SK-MEL-5 (cell line): ENCODE results near the gene TBCC. TPM values are rescaled to one million over a fixed set of nuclear protein-coding genes. Genes with fewer than 3 reads are reported as not detected.
"Not testable (repeated sequence)": the region's sequence is repeated elsewhere in the genome, so short reads cannot be mapped to it uniquely, and the experiment has no call there.

Experiments
- DNase-seq: peaks from one replicate; pipeline ENCODE4 v3.0.0-alpha.2; 2016; ENCODE audit warnings: low read depth, low spot score
- in situ Hi-C: cut with HindIII; loops from 2 replicates; pipeline ENCODE4 v1.10.0; 2016; ENCODE audit warnings: low sequenced_read_pairs, high pct_unique_total_duplicates, low pct_unique_long_range_greater_than_20kb
- total RNA-seq: library from RNA; depleted of rRNA; stranded (reverse); fragments of >200 nt; shearing (Covaris generic); gene quantifications from 2 replicates; pipeline ENCODE4 v1.2.3, GENCODE V29; 2014

The TBCC gene
- total RNA-seq, 1 experiment from 2014 or later: 37.9 TPM

DNA sequence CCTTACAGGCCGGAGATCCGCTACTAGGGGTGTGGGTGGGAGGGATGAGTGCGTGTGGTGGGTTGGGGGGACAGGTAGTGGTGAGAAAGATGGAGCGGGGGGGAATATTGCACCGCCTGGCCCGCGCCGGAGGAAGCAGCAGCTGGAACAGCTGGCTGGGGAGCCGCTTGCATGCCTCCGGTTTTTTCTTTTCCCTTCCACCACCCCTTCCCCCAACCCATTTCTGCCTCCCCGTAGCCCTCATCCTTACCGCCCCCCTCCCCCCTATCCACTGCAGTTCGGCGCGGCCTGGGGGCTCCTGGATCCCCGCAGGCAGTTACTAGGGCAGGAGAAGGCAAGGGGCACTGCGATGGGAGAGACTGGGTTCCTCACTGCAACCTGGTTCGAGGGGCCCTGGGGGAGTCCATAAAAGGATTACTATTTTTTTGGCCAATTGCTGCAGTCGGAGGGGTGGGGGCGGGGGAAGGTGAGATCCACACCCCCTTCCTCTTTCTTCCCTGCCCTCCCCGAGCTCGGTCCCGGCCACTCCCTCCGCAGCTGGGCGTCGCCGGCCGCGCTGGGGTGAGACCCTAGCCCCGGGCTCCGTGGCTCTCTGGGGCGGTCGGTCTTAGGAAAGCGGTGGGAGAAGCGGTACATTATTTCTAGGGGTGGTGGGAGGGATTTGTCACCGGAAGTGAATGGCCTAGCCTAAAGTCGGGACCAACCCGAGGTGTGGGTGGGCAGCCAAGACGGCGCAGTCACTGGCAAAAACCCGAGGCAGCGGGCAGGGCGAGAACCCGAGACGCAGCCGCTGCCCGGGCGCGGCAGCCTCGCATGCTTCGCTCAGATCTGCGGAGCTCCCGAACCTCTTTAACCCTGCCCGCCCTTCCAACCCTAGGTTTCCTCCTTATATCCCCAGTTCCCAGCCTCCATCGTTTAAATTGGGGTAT lies 824 bp upstream of the TBCC start:
- DNase-seq: peak; percentile 93
- in situ Hi-C loops: no loop called here

DNA sequence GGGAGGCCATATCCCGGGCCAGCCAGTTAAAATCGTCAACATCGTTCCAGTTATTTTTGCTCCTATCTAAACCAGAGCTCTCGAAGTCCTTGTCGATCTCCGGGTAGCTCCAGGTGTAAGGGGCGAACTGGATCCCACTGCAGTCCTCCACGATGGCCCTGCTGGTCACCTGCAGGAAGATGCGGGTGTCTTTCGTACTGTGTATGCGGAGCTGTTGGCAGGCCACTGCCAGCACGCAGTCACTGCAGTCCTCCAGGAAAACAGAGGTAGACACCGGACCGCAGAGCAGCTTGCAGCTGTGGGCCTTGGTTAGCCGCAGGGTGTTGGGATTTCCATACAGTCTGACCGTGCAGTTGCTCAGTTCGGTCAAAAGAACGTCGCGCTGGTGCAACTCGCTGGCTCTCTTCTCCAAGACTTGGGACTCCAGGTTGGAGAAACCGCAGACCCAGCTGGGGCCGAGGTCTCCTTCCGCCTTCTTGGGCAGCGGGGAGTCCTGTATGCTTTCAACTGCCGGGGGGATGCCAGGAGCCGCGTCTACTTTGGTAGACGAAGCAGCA lies 742 bp downstream of the TBCC start:
- in situ Hi-C loops: no loop called here
- DNase-seq: no peak

DNA sequence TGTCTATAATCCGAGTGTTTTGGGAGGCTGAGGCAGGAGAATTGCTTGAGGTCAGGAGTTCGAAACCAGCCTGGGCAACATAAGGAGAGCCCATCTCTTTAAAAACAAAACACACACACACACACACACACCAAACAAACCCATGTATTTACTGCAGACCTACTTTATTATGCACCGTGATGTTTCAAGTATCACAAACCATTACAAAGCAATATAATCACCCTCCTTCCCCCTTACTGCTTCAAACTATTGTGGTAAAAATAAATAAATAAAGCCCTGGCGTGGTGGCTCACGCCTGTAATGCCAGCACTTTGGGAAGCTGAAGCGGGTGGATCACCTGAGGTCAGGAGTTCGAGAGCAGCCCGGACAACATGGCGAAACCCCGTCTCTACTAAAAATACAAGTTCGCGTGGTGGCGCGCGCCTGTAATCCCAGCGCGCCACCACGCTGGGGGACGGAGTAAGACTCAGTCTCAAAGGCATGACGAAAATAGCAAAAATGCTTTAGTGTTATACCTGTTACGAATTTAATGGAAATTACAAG lies 1.5 kb downstream of the TBCC start:
- in situ Hi-C loops: no loop called here
- DNase-seq: no peak

DNA sequence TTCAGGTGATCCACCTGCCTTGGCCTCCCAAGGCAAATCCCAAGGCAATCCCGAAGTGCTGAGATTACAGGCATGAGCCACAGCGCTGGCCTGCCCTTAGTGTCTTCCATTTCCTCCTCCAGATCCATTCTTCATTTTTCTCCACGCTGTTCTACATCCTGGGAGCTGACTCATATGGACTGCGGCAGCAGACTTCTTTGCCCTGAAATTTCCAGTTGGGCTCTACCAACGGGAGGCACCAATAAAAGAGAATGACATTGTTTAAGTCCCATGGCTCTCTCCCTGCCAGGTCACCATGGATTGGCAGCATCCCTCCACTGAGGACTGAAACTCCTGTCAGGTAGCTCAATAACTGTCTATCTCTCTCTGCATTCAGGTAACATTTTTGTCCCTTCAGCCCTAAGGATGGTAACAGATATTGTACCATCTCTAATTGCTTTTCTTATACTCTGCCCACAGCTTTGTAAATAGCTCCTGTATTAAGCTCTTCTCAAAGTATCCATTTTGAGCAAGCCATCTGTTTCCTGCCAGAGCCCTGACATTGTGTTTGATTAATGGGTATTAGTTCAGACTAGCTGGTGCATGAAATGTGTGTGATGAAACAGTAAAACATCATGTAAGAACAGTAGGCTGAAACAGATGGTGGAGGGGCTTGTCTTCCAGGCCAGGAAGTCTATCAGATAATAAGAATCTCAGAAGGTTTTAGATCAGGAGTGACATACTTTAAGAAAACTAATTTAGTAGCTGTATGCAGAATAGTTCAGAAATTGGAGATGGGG lies 3.6 kb downstream of the TBCC start:
- DNase-seq: no peak
- in situ Hi-C loops: no loop called here

DNA sequence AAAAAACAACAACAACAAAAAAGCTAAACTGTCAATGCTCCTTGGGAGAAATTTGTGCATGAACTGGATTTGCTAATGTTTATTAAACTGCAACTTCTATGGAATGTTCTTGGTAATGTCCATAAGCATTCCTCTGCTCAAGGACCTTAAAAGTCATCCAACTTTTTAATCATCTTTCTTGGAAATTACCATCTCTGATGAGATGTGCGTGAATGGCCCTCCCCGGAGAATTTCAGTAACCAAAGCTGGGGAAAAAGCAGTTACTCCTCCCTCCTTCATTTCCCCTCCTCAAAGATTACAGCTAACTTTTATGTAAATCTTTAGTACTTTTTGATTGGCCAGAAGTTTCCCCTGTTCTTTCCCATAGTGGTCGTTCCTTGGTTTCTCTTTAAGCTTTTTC lies 5.2 kb downstream of the TBCC start:
- no peak for DNase-seq
- in situ Hi-C loops: no loop called here

DNA sequence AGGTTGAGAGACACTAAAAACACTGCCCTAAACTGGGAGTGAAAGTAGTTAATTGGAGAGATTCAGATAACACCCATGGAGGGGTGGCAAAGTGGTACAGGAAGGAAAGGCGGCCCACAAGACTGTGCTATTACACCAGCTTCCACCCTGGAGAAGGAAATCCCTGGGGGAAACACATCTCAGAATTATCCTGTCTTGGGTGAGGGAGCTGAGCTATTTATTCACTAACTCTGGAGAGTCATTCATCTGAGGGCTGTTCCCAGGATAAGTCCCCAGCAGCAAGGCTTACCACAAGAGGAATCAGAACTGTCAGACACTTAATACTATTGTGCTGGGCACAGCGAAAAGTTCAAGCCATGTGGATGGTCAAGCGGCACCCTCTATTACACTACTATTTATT lies 9.9 kb downstream of the TBCC start:
- DNase-seq: peak; percentile 21
- in situ Hi-C loops: no loop called here

DNA sequence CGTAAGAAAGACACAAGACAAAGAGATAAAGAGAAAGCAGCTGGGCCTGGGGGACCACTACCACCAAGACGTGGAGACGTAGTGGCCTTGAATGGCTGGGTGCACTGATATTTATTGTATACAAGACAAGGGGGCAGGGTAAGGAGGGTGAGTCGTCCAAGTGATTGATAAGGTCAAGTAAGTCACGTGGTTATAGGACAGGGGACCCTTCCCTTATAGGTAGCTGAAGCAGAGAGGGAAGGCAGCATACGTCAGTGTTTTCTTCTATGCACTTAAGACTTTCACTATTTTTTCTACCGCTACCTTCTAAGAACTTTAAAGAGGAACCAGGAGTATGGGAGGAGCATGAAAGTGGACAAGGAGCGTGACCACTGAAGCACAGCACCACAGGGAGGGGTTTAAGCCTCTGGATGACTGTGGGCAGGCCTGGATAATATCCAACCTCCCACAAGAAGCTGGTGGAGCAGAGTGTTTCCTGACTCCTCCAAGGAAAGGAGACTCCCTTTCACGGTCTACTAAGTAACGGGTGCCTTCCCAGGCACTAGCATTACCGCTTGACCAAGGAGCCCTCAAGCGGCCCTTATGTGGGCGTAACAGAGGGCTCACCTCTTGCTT lies 11.9 kb downstream of the TBCC start:
- in situ Hi-C loops, DNase-seq: not testable (repeated sequence)

DNA sequence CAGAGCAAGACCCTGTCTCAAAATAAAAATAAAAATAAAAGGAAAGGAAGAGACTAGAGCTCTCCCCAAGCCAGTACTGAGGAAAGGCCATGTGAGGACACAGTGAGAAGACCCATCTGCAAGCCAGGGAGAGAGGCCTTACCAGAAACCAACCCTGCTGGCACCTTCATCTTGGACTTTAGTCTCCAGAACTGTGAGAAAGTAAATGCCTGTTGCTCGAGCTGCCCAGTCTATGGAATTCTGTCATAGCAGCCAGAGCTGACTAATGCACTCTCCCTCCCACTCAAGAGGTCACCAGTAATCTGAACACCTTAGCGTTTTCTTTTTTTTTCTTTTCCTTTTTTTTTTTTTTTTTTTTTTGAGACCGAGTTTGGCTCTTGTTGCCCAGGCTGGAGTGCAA lies 16.2 kb downstream of the TBCC start:
- DNase-seq: no peak
- in situ Hi-C loops: no loop called here

DNA sequence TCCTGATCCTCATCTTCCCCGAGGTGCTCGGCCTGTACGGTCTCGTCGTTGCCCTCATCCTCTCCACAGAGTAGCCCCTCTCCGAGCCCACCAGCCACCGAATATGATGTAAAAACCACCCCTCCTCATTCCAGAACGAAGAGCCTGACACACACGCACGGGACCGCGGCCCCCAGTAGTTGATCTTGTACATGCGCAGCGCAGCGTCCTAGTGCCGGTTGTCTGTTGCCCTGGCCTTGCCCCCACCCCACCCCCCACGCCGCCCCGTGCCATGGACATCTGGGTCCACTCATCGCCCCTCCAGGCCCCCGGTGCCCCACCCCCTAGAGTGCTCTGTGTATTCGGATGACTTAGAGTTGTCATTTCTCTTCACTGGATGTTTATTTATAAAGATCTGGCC lies 18.3 kb downstream of the TBCC start:
- no peak for DNase-seq
- in situ Hi-C loops: no loop called here

DNA sequence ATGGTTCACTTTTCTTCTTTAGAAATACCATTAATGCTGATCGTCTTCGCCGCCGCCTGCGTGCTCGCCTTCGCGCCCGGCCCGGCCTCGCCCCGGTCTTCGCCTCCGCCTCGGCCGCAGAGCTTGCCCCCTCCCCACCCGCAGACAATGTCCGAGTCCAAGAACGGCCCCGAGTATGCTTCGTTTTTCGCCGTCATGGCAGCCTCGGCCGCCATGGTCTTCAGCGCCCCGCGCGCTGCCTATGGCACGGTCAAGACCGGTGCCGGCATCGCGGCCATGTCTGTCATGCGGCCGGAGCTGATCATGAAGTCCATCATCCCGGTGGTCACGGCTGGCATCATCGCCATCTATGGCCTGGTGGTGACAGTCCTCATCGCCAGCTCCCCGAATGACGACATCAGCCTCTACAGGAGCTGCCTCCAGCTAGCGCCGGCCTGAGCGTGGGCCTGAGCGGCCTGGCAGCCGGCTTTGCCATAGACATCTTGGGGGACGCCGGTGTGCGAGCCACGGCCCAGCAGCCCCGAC lies 18.8 kb downstream of the TBCC start:
- DNase-seq: no peak
- in situ Hi-C loops: no loop called here

DNA sequence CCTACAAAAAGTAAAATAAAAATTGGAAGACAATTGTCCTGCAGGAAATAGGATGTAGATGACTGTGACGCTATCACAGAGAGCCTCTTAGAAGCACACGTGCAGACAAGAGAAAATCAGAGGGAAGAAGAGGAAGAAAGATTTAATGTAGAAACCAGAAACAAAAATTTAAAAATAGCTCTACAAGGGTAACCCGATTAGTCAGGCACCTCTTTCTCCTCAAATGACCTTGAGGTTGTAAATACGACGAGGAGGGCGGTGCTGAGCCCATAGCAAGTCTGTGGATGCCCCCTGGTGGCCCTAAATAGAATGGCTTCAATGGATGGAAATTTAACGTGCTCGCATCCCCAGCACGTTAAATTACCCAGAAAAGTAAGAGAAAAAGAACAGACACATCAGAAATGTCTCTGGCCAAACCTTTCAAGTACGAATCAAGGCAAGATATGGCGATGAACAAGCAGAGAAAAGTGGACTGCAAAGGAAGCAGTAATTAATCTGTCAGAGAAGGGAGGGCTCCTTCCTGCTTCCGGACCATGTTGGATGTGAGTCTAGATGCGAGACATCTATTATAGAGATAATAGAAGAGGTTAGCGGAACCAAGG lies 19.3 kb downstream of the TBCC start:
- peak; percentile 84 for DNase-seq
- in situ Hi-C loops: no loop called here

DNA sequence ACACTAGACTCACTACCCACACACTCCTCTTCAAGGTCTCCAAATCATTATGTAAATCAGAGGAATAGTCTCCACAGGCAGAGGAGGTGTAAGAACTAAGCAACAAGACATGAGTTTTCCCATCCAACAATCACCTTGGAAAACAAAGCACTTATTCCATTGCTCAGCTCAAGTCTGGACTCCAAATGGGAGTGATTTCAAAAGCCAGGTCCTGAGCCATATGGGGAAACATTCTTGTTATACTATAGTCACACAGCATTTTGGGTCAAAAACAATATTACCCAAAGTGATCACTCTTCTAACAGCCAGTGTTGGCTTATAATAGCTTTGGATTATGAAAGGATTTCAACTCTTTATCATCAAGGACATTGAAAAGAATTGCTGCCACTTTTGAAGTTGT lies 19.9 kb downstream of the TBCC start:
- in situ Hi-C loops: no loop called here
- no peak for DNase-seq

DNA sequence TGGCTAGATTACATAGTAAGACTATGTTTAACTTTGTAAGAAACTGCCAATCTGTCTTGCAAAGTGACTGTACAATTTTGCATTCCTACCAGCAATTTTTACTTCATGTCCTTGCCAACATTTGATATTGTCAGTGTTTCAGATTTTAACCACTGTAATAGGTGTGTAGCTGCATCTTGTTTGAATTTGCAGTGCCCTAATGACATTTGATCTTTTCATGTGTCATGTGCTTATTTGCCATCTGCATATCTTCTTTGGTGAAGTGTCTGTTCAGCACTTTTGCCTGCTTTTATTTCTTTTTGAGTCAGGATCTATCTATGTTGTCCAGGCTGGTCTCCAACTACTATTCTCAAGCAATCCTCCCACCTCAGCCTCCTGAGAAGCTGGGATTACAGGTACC lies 21.1 kb downstream of the TBCC start:
- in situ Hi-C loops: no loop called here
- no peak for DNase-seq

DNA sequence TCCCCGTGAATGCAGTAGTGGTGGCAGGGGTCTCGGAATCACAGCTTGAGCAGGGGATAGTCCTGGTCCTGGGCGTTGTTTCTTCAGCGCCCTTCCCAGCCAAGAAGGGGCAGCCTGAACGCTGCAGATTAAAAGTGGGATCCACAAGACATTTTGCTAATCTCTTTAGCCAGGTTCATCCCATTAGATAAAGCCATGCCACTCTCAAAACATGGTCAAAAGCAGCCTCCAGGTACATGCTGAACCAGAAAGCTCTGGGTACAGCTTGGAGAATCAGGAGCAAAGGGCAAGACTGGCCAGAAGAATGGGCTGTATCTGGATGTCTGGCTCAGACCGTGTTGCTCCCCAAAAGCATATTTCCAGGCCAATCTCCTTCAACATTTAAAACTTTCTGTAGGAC lies 23.4 kb downstream of the TBCC start, which contains the start of gene PRPH2:
Gene PRPH2 (minus strand): TSS at position 101 of the 400 bp plus-strand sequence. CDS start 263 bp downstream, outside the sequence.
- no peak for DNase-seq
- in situ Hi-C loops: no loop called here

DNA sequence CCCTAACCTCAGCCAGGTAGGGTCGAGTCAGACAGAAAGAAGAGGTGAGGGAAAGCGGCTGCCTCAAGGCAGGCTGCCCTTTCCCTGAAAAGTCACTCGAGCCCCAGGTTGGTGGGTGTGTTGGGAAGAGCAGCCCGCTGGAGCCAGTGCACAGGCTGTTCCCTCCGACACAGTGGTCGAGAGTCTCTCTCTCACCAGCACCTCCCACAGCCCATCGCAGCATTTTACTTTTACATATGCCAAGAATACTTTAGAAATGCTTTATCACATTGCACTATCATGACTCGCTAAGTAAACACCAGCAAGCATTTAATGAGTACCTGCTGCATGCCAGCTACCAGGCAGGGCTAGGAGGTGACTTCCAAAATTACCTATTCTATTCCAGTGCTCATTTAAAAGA lies 25.2 kb downstream of the TBCC start:
- in situ Hi-C loops: no loop called here
- DNase-seq: no peak

DNA sequence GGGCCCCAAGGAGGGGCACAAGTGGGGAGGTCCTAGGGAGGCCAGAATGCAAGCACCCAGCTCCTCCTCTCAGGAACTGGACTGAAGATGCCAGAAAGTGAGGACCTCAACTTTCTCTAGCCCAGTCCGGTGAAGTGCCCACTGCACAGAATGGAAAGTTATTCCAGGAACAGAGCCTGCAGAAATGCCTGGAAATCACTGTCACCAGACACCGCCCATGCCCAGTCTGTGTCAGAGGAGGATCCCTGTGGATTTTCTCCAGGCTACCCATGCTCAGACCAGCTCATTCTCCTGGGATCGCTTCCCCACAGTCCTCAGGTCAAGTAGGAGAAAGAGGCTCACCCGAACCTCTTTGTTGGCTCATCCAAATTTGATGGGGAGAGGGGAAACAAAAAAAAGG lies 30.0 kb downstream of the TBCC start:
- no peak for DNase-seq
- in situ Hi-C loops: no loop called here

DNA sequence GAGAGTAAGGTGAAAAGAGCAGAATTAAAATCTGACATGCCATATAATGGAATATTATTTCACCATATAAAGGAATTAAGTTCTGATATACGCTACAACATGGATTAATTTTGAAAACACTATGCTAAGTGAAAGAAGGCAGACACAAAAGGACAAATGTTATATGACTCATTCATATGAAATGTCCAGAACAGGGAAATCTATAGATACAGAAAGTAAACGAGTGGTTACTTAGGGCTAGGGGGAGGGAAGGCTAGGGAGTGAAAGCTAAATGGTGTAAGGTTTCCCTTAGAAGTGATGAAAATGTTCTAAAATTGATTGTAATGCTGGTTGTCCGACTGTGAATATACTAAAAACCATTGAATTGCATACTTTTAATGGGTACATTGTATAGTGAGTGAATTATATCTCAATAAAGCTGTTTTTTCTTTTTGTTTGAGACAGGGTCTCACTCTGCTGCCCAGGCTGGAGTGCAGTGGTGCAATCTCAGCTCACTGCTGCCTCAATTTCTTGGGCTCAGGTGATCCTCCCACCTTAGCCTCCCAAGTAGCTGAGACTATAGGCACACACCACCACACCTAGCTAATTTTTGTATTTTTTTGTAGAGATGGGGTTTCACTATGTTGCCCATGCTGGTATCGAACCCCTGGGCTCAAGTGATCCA lies 31.7 kb downstream of the TBCC start:
- DNase-seq: peak; percentile 33
- in situ Hi-C loops: no loop called here
